Mesenteric fat pad (tissue), 1 donor: ENCODE data around the gene FAM187B. TPM values are rescaled to one million over a fixed set of nuclear protein-coding genes. Genes with fewer than 3 reads are reported as not detected.
"Not testable (repeated sequence)": the region's sequence is repeated elsewhere in the genome, so short reads cannot be mapped to it uniquely, and the experiment has no call there.

Experiments used
- DNase-seq: peaks from one replicate; pipeline ENCODE4 v3.0.0-alpha.2; 2020; ENCODE audit warnings: low spot score
- total RNA-seq: library from RNA; stranded (reverse); fragmentation: NEBNext Ultra II Directional; extraction: Animal tissue kit (Norgen Biotek cat#: 25700); gene quantifications from one replicate; pipeline ENCODE4 v1.2.1, GENCODE V29; 2021
- donor health status: DM: yes; HTN: yes; CAD: no.

FAM187B gene
- total RNA-seq, 1 donor from 2014 or later = not detected

GRCh38 chr19:35236638-35237400 is 8.3 kb upstream of the FAM187B start:
- no peak for DNase-seq

GRCh38 chr19:35232912-35233311 is 4.4 kb upstream of the FAM187B start:
- DNase-seq = no peak

GRCh38 chr19:35231956-35232645 is 3.6 kb upstream of the FAM187B start:
- peak; percentile 76 for DNase-seq

GRCh38 chr19:35229601-35230000 is 1.1 kb upstream of the FAM187B start:
- peak; percentile 80 for DNase-seq

- peak; percentile 26 for DNase-seq
Observed at GRCh38 chr19:35226748-35227147, 1.8 kb downstream of the FAM187B start.

- peak; percentile 62 for DNase-seq
Observed at GRCh38 chr19:35225951-35226350, 2.6 kb downstream of the FAM187B start.

GRCh38 chr19:35224681-35225571 is 3.6 kb downstream of the FAM187B start:
- peak; percentile 83 for DNase-seq

GRCh38 chr19:35223862-35224505 is 4.6 kb downstream of the FAM187B start:
- DNase-seq = peak; percentile 88

GRCh38 chr19:35223084-35223790 is 5.3 kb downstream of the FAM187B start:
- DNase-seq = peak; percentile 67

GRCh38 chr19:35222373-35223015 is 6.0 kb downstream of the FAM187B start:
- peak; percentile 53 for DNase-seq

- DNase-seq = not testable (repeated sequence)
Observed at GRCh38 chr19:35220973-35221590, 7.5 kb downstream of the FAM187B start.

- no peak for DNase-seq
Observed at GRCh38 chr19:35220315-35220921, 8.1 kb downstream of the FAM187B start.

GRCh38 chr19:35219008-35219407 is 9.5 kb downstream of the FAM187B start:
- no peak for DNase-seq

GRCh38 chr19:35217649-35217990 is 10.9 kb downstream of the FAM187B start:
- DNase-seq = no peak

- no peak for DNase-seq
Observed at GRCh38 chr19:35216833-35217648, 11.5 kb downstream of the FAM187B start.

GRCh38 chr19:35216016-35216832 is 12.3 kb downstream of the FAM187B start:
- DNase-seq = no peak

- DNase-seq = no peak
Observed at GRCh38 chr19:35214766-35215422, 13.6 kb downstream of the FAM187B start.
